ENCODE results near the gene NOL9. TPM values are rescaled to one million over a fixed set of nuclear protein-coding genes. Genes with fewer than 3 reads are reported as not detected.

NOL9 gene
- polyA plus RNA-seq, 3 donors, result 3.7 to 11.5 (median 7.6) TPM

GRCh38 chr1:6508816-6509189 is 45.5 kb downstream of the NOL9 start:
- no peak overlapping the region for H3K4me2 ChIP-seq (replicated peaks; ENCODE audit: extremely low read depth, low read length, poor library complexity, severe bottlenecking)
- H3K27ac Mint-ChIP-seq, result no peak overlapping the region
- 89% methylated on average over 11 of the region's 11 CpGs for WGBS (ENCODE audit: insufficient coverage)

GRCh38 chr1:6508154-6508815 is 46.0 kb downstream of the NOL9 start:
- Mint-ChIP-seq H3K4me1 (peaks cover 2% of the 10 kb centered on the region), H3K9me3 (no peaks in the 10 kb centered on the region), H3K27me3 (ENCODE audit: low read depth in 3 of 3) (peaks cover 1 to 7% (median 5%) of the 10 kb centered on the region in 3 donors), H3K36me3 (no peaks in the 10 kb centered on the region), H3K27ac (no peak overlapping the region), H3K4me3 (no peak overlapping the region)
- intact Hi-C loops (cut with micrococcal nuclease), result no loop called here
- Histone ChIP-seq H3K27me3 (ENCODE audit: control insufficient read depth in 2 of 2, insufficient read depth in 2 of 2, low read length in 2 of 2) (no peaks in the 10 kb centered on the region), H3K79me2 (ENCODE audit: insufficient read depth, low read length) (no peaks in the 10 kb centered on the region), H3K27ac (ENCODE audit: low read depth in 1 of 2, low read length in 2 of 2) (no peak overlapping the region), H3K4me3 (replicated peaks in 1 of 3; ENCODE audit: low read depth in 2 of 3, low read length in 3 of 3) (no peak overlapping the region), H3K9me3 (replicated peaks in 1 of 2; ENCODE audit: control insufficient read depth in 1 of 2, insufficient read depth in 1 of 2, low read length in 2 of 2) (no peaks in the 10 kb centered on the region), H3K4me2 (replicated peaks; ENCODE audit: extremely low read depth, low read length, poor library complexity, severe bottlenecking) (no peak overlapping the region), H3K4me1 (ENCODE audit: control insufficient read depth in 1 of 2, insufficient read depth in 2 of 2, low read length in 2 of 2) (peaks cover 0 to 3% of the 10 kb centered on the region in 2 donors), H3K9ac (ENCODE audit: insufficient read depth, low read length, poor library complexity, severe bottlenecking) (no peak overlapping the region), H3K36me3 (replicated peaks in 1 of 2; ENCODE audit: control insufficient read depth in 1 of 2, insufficient read depth in 2 of 2, low read length in 2 of 2) (no peaks in the 10 kb centered on the region), H2AFZ (ENCODE audit: insufficient read depth, low read depth, low read length, poor library complexity, severe bottlenecking) (no peak overlapping the region), H4K20me1 (ENCODE audit: insufficient read depth, low read length) (no peaks in the 10 kb centered on the region)
- no peak for TF ChIP-seq CTCF (IDR thresholded peaks at IDR 0.05)
- WGBS (ENCODE audit: insufficient coverage), result 89% methylated on average over 16 of the region's 18 CpGs
- no peak for DNase-seq

More at GRCh38 chr1:6508816-6509189, 45.5 kb downstream of the NOL9 start:
- Mint-ChIP-seq H3K36me3 (no peaks in the 10 kb centered on the region), H3K4me1 (peaks cover 2% of the 10 kb centered on the region), H3K27me3 (ENCODE audit: low read depth in 3 of 3) (peaks cover 1 to 5% (median 5%) of the 10 kb centered on the region in 3 donors), H3K9me3 (no peaks in the 10 kb centered on the region), H3K4me3 (no peak overlapping the region)
- no peaks in the 10 kb centered on the region for H3K27me3 ChIP-seq (ENCODE audit: control insufficient read depth in 2 of 2, insufficient read depth in 2 of 2, low read length in 2 of 2)
- H3K9me3 ChIP-seq (replicated peaks in 1 of 2; ENCODE audit: control insufficient read depth in 1 of 2, insufficient read depth in 1 of 2, low read length in 2 of 2), result no peaks in the 10 kb centered on the region
- intact Hi-C loops (cut with micrococcal nuclease), result no loop called here
- H4K20me1 ChIP-seq (ENCODE audit: insufficient read depth, low read length), result no peaks in the 10 kb centered on the region
- H3K9ac ChIP-seq (ENCODE audit: insufficient read depth, low read length, poor library complexity, severe bottlenecking), result no peak overlapping the region
- no peak overlapping the region for H2AFZ ChIP-seq (ENCODE audit: insufficient read depth, low read depth, low read length, poor library complexity, severe bottlenecking)
- no peak overlapping the region for H3K27ac ChIP-seq (ENCODE audit: low read depth in 1 of 2, low read length in 2 of 2)
- no peaks in the 10 kb centered on the region for H3K36me3 ChIP-seq (replicated peaks in 1 of 2; ENCODE audit: control insufficient read depth in 1 of 2, insufficient read depth in 2 of 2, low read length in 2 of 2)
- no peak for DNase-seq
- H3K4me1 ChIP-seq (ENCODE audit: control insufficient read depth in 1 of 2, insufficient read depth in 2 of 2, low read length in 2 of 2), result peaks cover 0 to 3% of the 10 kb centered on the region in 2 donors
- no peaks in the 10 kb centered on the region for H3K79me2 ChIP-seq (ENCODE audit: insufficient read depth, low read length)
- no peak overlapping the region for H3K4me3 ChIP-seq (replicated peaks in 1 of 3; ENCODE audit: low read depth in 2 of 3, low read length in 3 of 3)
- no peak for TF ChIP-seq CTCF (IDR thresholded peaks at IDR 0.05)

Measured in CD14-positive monocyte (primary cell).